Measurements from ENCODE around the gene MED25.

MED25 gene

DNA sequence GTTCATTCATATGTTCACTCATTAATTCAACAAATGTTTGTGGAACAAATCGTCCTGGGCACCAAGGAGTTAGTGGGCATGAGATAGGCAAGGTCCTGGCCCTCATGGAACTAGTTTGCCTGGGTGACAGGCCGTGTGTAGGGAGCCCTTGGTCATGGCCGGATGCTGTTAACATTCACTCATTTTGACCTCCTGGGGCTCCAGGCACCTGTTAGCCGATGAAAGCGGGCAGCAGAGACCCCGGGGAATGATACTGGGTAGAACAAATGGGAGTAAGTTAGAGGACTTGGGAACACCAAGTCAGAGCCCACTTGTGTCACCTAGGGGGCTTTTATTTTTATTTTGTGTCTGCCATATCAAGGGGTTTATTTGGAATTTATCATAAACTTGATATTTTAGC lies 6.6 kb downstream of the MED25 start:
- no peak overlapping the region for H3K4me3 ChIP-seq (ENCODE audit: low read depth, low read length)
- TF ChIP-seq, protein P1, sequence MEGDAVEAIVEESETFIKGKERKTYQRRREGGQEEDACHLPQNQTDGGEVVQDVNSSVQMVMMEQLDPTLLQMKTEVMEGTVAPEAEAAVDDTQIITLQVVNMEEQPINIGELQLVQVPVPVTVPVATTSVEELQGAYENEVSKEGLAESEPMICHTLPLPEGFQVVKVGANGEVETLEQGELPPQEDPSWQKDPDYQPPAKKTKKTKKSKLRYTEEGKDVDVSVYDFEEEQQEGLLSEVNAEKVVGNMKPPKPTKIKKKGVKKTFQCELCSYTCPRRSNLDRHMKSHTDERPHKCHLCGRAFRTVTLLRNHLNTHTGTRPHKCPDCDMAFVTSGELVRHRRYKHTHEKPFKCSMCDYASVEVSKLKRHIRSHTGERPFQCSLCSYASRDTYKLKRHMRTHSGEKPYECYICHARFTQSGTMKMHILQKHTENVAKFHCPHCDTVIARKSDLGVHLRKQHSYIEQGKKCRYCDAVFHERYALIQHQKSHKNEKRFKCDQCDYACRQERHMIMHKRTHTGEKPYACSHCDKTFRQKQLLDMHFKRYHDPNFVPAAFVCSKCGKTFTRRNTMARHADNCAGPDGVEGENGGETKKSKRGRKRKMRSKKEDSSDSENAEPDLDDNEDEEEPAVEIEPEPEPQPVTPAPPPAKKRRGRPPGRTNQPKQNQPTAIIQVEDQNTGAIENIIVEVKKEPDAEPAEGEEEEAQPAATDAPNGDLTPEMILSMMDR (IDR thresholded peaks at IDR 0.05; ENCODE audit: insufficient read depth, low read depth, low read length, missing control alignments), result no peak
- no peak for DNase-seq (ENCODE audit: low read depth)

DNA sequence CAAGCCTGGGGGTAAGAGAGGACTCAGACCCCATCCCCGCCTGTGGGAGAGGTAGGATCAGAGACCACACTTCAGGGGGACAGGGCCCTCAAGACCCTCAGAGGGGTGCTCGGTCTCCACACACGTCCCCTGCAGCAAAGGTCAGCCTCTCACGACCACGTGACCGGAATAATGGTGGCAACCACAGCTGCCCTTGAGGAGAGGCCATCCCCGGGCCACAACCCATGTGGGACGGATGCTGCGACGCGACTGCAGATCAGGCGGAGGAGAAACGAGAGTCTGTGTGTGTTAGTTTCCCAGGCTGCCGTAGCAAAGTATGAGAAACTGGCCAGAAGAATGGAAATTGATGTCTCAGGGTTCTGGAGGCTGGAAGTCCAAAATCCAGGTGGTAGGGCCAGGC lies 8.9 kb downstream of the MED25 start:
- no peak for DNase-seq (ENCODE audit: low read depth)
- no peak overlapping the region for H3K4me3 ChIP-seq (ENCODE audit: low read depth, low read length)
- TF ChIP-seq, protein P1 (IDR thresholded peaks at IDR 0.05; ENCODE audit: insufficient read depth, low read depth, low read length, missing control alignments), result no peak

DNA sequence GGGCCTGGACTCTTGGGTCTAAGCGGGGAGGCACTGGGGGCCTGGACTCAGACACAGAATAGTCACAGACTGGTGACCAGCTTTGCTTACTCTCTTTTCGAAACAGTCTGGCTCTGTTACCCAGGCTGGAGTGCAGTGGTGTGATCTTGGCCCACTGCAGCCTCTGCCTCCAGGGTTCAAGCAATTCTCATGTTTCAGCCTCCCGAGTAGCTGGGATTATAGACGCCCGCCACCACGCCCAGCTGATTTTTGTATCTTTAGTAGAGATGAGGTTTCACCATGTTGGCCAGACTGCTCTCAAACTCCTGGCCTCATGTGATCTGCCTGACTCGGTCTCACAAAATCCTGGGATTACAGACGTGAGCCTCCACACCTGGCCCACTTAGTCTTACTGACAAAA lies 11.1 kb downstream of the MED25 start:
- DNase-seq (ENCODE audit: low read depth), result no peak
- no peak overlapping the region for H3K4me3 ChIP-seq (ENCODE audit: low read depth, low read length)
- TF ChIP-seq, protein P1 (IDR thresholded peaks at IDR 0.05; ENCODE audit: insufficient read depth, low read depth, low read length, missing control alignments), result no peak

DNA sequence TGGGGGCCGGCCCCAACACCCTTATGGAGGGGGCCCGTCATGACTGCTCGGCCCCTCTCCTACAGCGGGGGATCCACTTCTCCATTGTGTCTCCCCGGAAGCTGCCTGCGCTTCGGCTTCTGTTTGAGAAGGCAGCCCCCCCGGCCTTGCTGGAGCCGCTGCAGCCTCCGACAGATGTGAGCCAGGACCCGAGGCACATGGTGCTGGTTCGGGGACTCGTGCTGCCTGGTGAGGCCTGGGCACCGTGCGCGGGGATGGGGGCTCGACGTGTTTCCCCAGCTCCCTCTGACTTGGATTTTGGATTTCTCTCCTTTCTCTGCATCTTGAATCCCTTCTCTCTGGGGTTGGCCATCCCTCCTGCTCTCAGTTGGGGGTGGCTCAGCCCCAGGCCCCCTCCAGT lies 11.6 kb downstream of the MED25 start:
- H3K4me3 ChIP-seq (ENCODE audit: low read depth, low read length), result no peak overlapping the region
- no peak for DNase-seq (ENCODE audit: low read depth)
- TF ChIP-seq, protein P1 (IDR thresholded peaks at IDR 0.05; ENCODE audit: insufficient read depth, low read depth, low read length, missing control alignments), result no peak

DNA sequence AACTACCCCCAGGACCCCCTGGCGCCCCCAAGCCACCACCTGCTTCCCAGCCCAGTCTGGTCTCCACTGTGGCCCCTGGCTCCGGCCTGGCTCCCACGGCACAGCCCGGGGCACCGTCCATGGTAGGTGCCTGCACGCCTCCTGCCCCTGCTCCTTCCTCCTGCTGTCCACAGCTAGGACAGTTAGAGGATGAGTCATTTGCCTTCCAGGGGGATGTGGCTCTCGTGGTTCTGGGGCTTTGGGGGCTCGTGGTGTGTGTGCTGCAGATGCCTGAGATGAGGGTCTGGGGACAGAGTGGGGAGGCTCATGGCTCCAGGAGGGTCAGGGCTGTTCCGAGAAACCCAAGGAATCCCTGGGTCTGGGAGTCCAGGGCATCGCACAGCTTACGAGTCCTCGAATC lies 12.7 kb downstream of the MED25 start:
- DNase-seq (ENCODE audit: low read depth), result no peak
- TF ChIP-seq, protein P1 (IDR thresholded peaks at IDR 0.05; ENCODE audit: insufficient read depth, low read depth, low read length, missing control alignments), result no peak
- no peak overlapping the region for H3K4me3 ChIP-seq (ENCODE audit: low read depth, low read length)

DNA sequence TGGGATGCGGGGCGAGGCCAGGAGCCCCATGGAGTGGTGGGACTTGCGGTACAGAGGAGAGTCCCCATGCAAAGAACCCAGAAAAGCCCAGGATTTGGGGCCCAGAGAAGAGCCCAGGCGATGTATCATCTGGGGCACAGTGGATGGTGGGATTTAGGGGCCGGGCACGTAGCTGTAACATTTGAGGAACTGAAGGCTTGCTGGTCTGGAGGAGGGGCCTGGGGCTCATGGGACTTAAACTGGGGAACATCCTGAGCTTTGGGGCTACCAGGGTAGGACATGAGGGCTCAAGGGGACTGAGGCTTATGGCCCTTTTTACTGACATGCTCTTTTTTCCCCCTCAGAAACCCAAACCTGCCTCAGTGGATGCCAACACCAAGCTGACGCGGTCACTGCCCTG lies 13.5 kb downstream of the MED25 start:
- H3K4me3 ChIP-seq (ENCODE audit: low read depth, low read length), result no peak overlapping the region
- DNase-seq (ENCODE audit: low read depth), result no peak
- TF ChIP-seq, protein P1 (IDR thresholded peaks at IDR 0.05; ENCODE audit: insufficient read depth, low read depth, low read length, missing control alignments), result no peak

DNA sequence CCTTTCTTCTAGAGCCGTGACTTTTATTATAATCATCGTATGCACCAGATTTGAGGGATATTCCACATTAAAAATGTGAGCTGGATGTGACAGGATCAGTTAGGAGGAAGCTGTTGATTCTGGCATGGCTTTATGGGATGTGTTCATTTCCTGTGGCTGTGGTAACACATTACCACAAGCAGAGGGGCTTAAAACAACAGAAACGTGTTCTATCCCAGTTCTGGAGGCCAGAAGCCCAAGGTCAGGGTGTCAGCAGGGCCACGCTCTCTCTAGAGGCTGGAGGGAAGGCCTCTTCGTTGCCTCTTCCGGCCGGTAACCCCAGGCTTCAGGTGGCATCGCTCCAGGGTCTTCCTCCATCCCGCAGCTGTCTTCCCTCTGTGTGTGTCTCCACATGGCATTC lies 14.5 kb downstream of the MED25 start:
- no peak for DNase-seq (ENCODE audit: low read depth)
- H3K4me3 ChIP-seq (ENCODE audit: low read depth, low read length), result no peak overlapping the region
- TF ChIP-seq, protein P1 (IDR thresholded peaks at IDR 0.05; ENCODE audit: insufficient read depth, low read depth, low read length, missing control alignments), result no peak
